Inferior parietal cortex (tissue), 1 donor: Measurements from ENCODE around the gene CAPN12.

Source experiments
- DNase-seq: peaks from one replicate; pipeline ENCODE4 v3.0.0-alpha.2; 2016; ENCODE audit errors: extremely low spot score

CAPN12 gene

GRCh38 chr19:38737921-38738737 is 6.1 kb downstream of the CAPN12 start:
- DNase-seq: no peak

- no peak for DNase-seq
Observed at GRCh38 chr19:38737281-38737865, 6.9 kb downstream of the CAPN12 start.

- DNase-seq: no peak
Observed at GRCh38 chr19:38736413-38737280, 7.6 kb downstream of the CAPN12 start.

GRCh38 chr19:38736036-38736412 is 8.2 kb downstream of the CAPN12 start:
- no peak for DNase-seq

GRCh38 chr19:38735257-38735686 is 9.0 kb downstream of the CAPN12 start:
- DNase-seq: no peak

GRCh38 chr19:38734426-38735256 is 9.6 kb downstream of the CAPN12 start:
- no peak for DNase-seq

GRCh38 chr19:38734176-38734425 is 10.2 kb downstream of the CAPN12 start:
- no peak for DNase-seq

GRCh38 chr19:38733493-38734175 is 10.6 kb downstream of the CAPN12 start:
- no peak for DNase-seq

- DNase-seq: no peak
Observed at GRCh38 chr19:38733241-38733492, 11.1 kb downstream of the CAPN12 start.

- no peak for DNase-seq
Observed at GRCh38 chr19:38731654-38732301, 12.5 kb downstream of the CAPN12 start.

GRCh38 chr19:38730731-38731589 is 13.3 kb downstream of the CAPN12 start:
- no peak for DNase-seq

- no peak for DNase-seq
Observed at GRCh38 chr19:38730470-38730730, 13.9 kb downstream of the CAPN12 start.

GRCh38 chr19:38729653-38730469 is 14.4 kb downstream of the CAPN12 start:
- no peak for DNase-seq

- no peak for DNase-seq
Observed at GRCh38 chr19:38728752-38729541, 15.3 kb downstream of the CAPN12 start.

GRCh38 chr19:38727868-38728660 is 16.2 kb downstream of the CAPN12 start:
- no peak for DNase-seq

GRCh38 chr19:38727306-38727867 is 16.9 kb downstream of the CAPN12 start:
- no peak for DNase-seq

GRCh38 chr19:38726761-38727301 is 17.4 kb downstream of the CAPN12 start:
- DNase-seq: no peak
